Measurements from ENCODE around the gene ZNF611. TPM values are rescaled to one million over a fixed set of nuclear protein-coding genes. Genes with fewer than 3 reads are reported as not detected.

Gene ZNF611
- total RNA-seq, 2 experiments from 2014 or later, result 14.6 to 15.5 TPM

- Histone ChIP-seq H3K27ac (ENCODE audit: low read depth in 1 of 2, low read length in 2 of 2) (no peak overlapping the region), H3K4me1 (ENCODE audit: insufficient read depth, low read length) (no peaks in the 10 kb centered on the region), H3K9me3 (ENCODE audit: control insufficient read depth in 1 of 2, insufficient read depth in 1 of 2, low read length in 2 of 2) (peaks cover 0 to 3% of the 10 kb centered on the region in 2 experiments), H3K27me3 (ENCODE audit: control insufficient read depth in 1 of 2, insufficient read depth in 2 of 2, low read length in 2 of 2) (no peaks in the 10 kb centered on the region), H3K4me3 (ENCODE audit: low read length) (no peak overlapping the region), H3K36me3 (ENCODE audit: insufficient read depth, low read length) (peaks cover 9% of the 10 kb centered on the region)
- Mint-ChIP-seq H3K4me3 (no peak overlapping the region), H3K27ac (no peak overlapping the region), H3K4me1 (ENCODE audit: low read depth) (peaks cover 14% of the 10 kb centered on the region), H3K9me3 (no peaks in the 10 kb centered on the region), H3K27me3 (no peaks in the 10 kb centered on the region), H3K36me3 (ENCODE audit: low read depth) (peaks cover 58% of the 10 kb centered on the region)
- no peak for TF ChIP-seq CTCF (IDR thresholded peaks at IDR 0.05)
- ATAC-seq (ENCODE audit: poor library complexity) (no peak), DNase-seq (no peak)
- intact Hi-C loops (cut with DNase I, micrococcal nuclease), result no loop called here
- ChIA-PET POLR2A (no interaction called here), CTCF (interaction anchor here (0.6 kb wide), 1 partner anchor 1124 kb away, joined by 3 read pairs; no protein-coding TSS in a partner anchor)
These were observed 66.9 kb downstream of the ZNF611 start for GRCh38 chr19:52667972-52668371.

GRCh38 chr19:52666506-52666905 lies 68.3 kb downstream of the ZNF611 start:
- ChIA-PET POLR2A (no interaction called here), CTCF (interaction anchor here (0.6 kb wide), 1 partner anchor 1115 kb away, joined by 4 read pairs; no protein-coding TSS in a partner anchor)
- Mint-ChIP-seq H3K27me3 (no peaks in the 10 kb centered on the region), H3K27ac (no peak overlapping the region), H3K9me3 (no peaks in the 10 kb centered on the region), H3K4me1 (ENCODE audit: low read depth) (peaks cover 14% of the 10 kb centered on the region), H3K36me3 (ENCODE audit: low read depth) (peaks cover 72% of the 10 kb centered on the region), H3K4me3 (no peak overlapping the region)
- Histone ChIP-seq H3K27ac (ENCODE audit: low read depth in 1 of 2, low read length in 2 of 2) (no peak overlapping the region), H3K36me3 (ENCODE audit: insufficient read depth, low read length) (peaks cover 16% of the 10 kb centered on the region), H3K4me3 (ENCODE audit: low read length) (no peak overlapping the region), H3K27me3 (ENCODE audit: control insufficient read depth in 1 of 2, insufficient read depth in 2 of 2, low read length in 2 of 2) (no peaks in the 10 kb centered on the region), H3K9me3 (ENCODE audit: control insufficient read depth in 1 of 2, insufficient read depth in 1 of 2, low read length in 2 of 2) (no peaks in the 10 kb centered on the region), H3K4me1 (ENCODE audit: insufficient read depth, low read length) (no peaks in the 10 kb centered on the region)
- ATAC-seq (ENCODE audit: poor library complexity) (no peak), DNase-seq (no peak)
- no peak for TF ChIP-seq CTCF (IDR thresholded peaks at IDR 0.05)
- intact Hi-C loops (cut with DNase I, micrococcal nuclease), result no loop called here

- Histone ChIP-seq H3K4me3 (ENCODE audit: low read length) (no peak overlapping the region), H3K4me1 (ENCODE audit: insufficient read depth, low read length) (no peaks in the 10 kb centered on the region), H3K36me3 (ENCODE audit: insufficient read depth, low read length) (peaks cover 18% of the 10 kb centered on the region), H3K27ac (ENCODE audit: low read depth in 1 of 2, low read length in 2 of 2) (no peak overlapping the region), H3K9me3 (ENCODE audit: control insufficient read depth in 1 of 2, insufficient read depth in 1 of 2, low read length in 2 of 2) (no peaks in the 10 kb centered on the region), H3K27me3 (ENCODE audit: control insufficient read depth in 1 of 2, insufficient read depth in 2 of 2, low read length in 2 of 2) (no peaks in the 10 kb centered on the region)
- intact Hi-C loops (cut with DNase I, micrococcal nuclease), result no loop called here
- DNase-seq, result no peak
- H3K4me3 Mint-ChIP-seq, result no peak overlapping the region
- no peak for ATAC-seq (ENCODE audit: poor library complexity)
- peaks cover 76% of the 10 kb centered on the region for H3K36me3 Mint-ChIP-seq (ENCODE audit: low read depth)
- TF ChIP-seq CTCF (IDR thresholded peaks at IDR 0.05), result no peak
- POLR2A ChIA-PET, result no interaction called here
- H3K27ac Mint-ChIP-seq, result no peak overlapping the region
- no peaks in the 10 kb centered on the region for H3K9me3 Mint-ChIP-seq
- H3K27me3 Mint-ChIP-seq, result no peaks in the 10 kb centered on the region
- CTCF ChIA-PET, result no interaction called here
- peaks cover 9% of the 10 kb centered on the region for H3K4me1 Mint-ChIP-seq (ENCODE audit: low read depth)
These were observed 69.3 kb downstream of the ZNF611 start for GRCh38 chr19:52665529-52665928.

Measured in CD4-positive, alpha-beta T cell (primary cell).